GM10248 (cell line): ENCODE data around the gene HEATR1.

Experiments
- CTCF ChIA-PET: fragments of 300-600 bp; sonication (Branson Sonifier 250); formaldehyde crosslinking; extraction: SDS; loops from one replicate; lab custom pipeline; 2021; ENCODE audit warnings: antibody characterized with exemption; lab: Yijun Ruan, JAX
- POLR2A ChIA-PET: fragments of 350-650 bp; sonication (Branson Sonifier 250); formaldehyde crosslinking; extraction: SDS; loops from one replicate; lab custom pipeline; 2020; ENCODE audit warnings: antibody characterized with exemption; lab: Yijun Ruan, JAX
- DNase-seq: peaks from one replicate; pipeline ENCODE4 v3.0.0; 2012; ENCODE audit errors: extremely low spot score
- TF ChIP-seq, protein P1 (sequence below): IDR thresholded peaks from 2 replicates; pipeline ENCODE4 v1.5.1; 2012; ENCODE audit warnings: mild to moderate bottlenecking, low read depth; ENCODE audit errors: extremely low read depth, missing control alignments, control extremely low read depth

The HEATR1 gene

DNA sequence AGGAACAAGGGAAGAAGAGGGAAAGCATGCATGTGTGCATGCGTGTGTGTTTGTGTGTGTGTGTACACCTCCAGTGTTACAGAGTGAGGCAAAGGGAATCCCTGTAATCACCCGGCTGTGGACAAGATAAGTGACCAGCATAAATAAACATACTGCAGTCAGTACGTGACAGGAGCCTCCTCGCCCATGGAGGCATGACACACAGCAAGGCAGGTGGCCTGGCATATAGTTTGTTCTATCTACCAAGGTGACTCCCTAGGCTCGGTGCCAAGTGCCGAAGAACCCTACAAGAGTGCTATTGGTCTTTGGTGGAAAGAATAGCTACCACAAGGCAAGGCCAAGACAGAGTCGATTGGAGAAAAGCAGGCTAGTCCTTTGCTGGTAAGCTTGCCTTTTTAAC, 31.7 kb upstream of the HEATR1 start:
- CTCF ChIA-PET, result interaction anchor here (0.9 kb wide), 1 partner anchor 11 kb away, joined by 3 read pairs; no protein-coding TSS in a partner anchor
- POLR2A ChIA-PET, result no interaction called here
- no peak for DNase-seq
- TF ChIP-seq, protein P1, sequence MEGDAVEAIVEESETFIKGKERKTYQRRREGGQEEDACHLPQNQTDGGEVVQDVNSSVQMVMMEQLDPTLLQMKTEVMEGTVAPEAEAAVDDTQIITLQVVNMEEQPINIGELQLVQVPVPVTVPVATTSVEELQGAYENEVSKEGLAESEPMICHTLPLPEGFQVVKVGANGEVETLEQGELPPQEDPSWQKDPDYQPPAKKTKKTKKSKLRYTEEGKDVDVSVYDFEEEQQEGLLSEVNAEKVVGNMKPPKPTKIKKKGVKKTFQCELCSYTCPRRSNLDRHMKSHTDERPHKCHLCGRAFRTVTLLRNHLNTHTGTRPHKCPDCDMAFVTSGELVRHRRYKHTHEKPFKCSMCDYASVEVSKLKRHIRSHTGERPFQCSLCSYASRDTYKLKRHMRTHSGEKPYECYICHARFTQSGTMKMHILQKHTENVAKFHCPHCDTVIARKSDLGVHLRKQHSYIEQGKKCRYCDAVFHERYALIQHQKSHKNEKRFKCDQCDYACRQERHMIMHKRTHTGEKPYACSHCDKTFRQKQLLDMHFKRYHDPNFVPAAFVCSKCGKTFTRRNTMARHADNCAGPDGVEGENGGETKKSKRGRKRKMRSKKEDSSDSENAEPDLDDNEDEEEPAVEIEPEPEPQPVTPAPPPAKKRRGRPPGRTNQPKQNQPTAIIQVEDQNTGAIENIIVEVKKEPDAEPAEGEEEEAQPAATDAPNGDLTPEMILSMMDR, result no peak

DNA sequence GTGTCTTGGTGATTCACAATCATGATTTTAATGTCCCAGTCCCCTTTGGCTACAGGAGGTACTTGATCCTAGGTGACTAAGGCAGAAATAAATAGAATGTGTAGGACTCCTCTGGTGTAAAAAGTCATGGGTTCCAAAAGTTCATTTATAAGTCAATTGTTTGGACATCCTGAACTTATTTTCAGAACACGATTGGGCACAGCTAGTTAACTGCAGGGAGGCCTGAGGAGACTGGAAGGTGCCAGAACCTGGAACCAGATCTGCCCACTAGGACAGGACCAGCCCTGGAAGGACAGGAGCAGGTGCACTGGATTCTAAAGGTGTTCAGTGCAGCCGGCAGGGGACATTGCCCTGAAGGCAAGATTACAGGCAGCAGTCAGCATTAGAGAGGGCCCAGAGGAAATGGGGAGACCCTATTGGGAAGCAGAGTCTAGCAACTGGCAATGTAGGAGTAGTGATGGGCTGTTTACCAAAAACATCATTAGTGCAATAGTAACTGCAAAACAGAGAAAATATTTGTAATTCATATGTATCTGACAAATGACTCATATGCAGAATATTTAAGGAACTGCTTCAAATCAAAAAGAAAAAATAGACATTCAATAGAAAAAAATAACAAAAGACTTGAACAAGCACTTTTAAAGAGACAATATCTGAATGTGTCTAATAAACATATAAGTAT, 23.6 kb upstream of the HEATR1 start:
- ChIA-PET CTCF (interaction anchor here (0.6 kb wide), 1 partner anchor 11 kb away, joined by 3 read pairs; no protein-coding TSS in a partner anchor), POLR2A (no interaction called here)
- TF ChIP-seq, protein P1, result no peak

DNA sequence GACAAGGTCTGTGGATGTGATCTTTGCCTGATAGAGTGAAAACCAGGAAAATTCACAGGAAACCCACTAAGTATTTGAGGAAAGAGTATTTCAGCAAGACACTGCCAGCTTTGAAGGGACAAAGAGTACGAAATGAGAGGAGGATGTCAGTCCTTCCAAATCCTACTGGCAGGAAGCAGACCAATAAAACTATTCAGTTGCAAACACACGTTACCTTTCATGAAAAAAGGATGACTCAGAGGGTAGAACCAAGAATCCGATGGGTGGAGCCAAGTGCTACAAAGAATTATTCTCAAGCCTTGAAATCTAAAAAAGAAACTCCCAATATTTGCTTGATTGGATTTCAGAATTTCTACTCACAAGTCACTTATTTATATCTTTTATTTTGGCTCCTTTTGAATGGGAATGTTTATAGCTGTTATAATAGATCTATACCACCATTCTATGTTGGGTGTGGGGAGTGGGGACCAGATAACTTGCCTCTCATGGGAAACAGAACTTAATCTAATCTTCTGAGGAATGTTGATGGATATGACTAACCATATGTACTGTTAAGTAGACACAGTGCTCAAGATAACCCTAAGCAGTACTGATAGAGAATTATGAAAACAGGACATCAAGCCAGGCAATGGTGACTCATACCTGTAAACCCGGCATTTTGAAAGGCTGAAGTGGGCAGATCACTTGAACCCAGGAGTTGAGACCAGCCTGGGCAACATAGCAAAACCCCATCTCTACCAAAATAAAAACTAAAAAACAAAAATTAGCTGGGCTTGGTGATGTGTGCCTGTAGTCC, 19.3 kb upstream of the HEATR1 start:
- TF ChIP-seq, protein P1, result no peak
- DNase-seq, result no peak
- POLR2A ChIA-PET, result no interaction called here
- CTCF ChIA-PET, result interaction anchor here (1.3 to 1.5 kb wide), 2 partner anchors 9 to 14 kb away, joined by 3 to 5 read pairs; no protein-coding TSS in a partner anchor

More for the DNA sequence above, 23.6 kb upstream of the HEATR1 start:
- DNase-seq, result no peak

DNA sequence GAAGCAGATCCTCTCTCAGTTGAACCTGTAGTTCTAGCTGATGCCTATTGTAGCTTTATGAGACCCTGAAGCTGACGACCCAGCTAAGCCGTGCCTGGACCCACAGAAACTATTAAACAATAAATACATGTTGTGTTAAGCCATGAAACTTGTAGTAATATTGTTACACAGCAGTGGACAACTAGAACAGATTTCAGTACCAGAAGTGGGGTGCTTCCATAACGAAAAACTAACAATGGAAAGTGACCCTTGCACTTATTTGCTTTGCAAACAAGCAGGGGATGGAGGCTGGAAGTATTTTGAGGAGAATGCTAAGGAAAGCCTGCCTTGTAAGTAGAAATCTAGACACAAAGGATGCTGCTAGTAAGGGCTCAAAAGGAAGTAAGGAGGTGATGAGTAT, 18.1 kb upstream of the HEATR1 start:
- no peak for DNase-seq
- POLR2A ChIA-PET, result no interaction called here
- TF ChIP-seq, protein P1, result no peak
- CTCF ChIA-PET, result interaction anchor here (1.3 kb wide), 1 partner anchor 13 kb away, joined by 5 read pairs; no protein-coding TSS in a partner anchor

DNA sequence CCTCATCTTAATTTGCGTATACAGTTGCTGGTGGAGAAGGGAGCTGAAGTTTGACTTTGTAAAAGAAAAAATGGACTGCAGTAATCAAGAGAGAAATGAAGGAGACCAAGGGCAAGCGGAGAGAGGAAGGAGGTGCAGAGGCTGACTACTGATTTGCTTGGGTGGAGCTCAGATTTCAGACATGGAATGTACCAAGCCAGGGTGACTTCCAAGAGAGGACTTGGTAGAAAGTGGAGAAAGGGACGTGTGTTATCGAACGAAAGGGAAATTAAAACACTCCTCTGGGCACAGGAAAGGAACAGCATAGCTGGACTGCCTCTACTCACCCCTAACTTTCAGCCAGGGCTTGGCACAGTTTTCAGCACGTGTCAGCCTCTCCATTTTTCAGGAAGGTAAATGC, 15.1 kb upstream of the HEATR1 start:
- no peak for DNase-seq
- POLR2A ChIA-PET, result no interaction called here
- CTCF ChIA-PET, result interaction anchor here (1.1 kb wide), 1 partner anchor 140 kb away, joined by 3 read pairs; no protein-coding TSS in a partner anchor
- TF ChIP-seq, protein P1, result no peak

DNA sequence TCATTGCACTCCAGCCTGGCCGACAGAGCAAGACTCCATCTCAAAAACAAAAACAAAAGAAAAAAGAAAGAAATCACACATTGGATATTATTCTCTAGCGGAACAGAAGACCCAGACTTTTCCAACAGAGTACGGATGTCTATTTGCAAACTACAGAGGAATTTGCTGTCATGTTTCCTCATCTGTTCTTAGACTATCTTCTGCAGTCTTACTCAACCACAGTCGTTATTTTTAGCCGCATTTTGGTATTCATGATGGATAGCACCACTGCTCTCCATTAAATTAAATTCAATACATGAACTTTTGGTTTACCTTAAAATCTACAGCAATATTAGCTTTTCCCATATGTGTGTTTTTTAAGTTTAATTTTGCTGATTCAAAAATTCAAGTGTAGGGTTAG, 14.2 kb upstream of the HEATR1 start:
- DNase-seq, result no peak
- TF ChIP-seq, protein P1, result no peak
- ChIA-PET POLR2A (no interaction called here), CTCF (no interaction called here)
